Progenitor cell of endocrine pancreas (in vitro differentiated cells): Measurements from ENCODE around the gene TAF4. TPM values are rescaled to one million over a fixed set of nuclear protein-coding genes. Genes with fewer than 3 reads are reported as not detected.

Experiments
- DNase-seq: peaks from one replicate; pipeline ENCODE4 v3.0.0; 2021; ENCODE audit warnings: low spot score; ENCODE audit not compliant: unreplicated experiment
- H3K27ac Mint-ChIP-seq: 2 replicates; pipeline ENCODE4 v1.8.0; 2021; ENCODE audit warnings: mild to moderate bottlenecking, moderate library complexity, mixed read lengths
- H3K27me3 Mint-ChIP-seq: 2 replicates; pipeline ENCODE4 v1.8.0; 2021; ENCODE audit warnings: mixed read lengths
- H3K36me3 Mint-ChIP-seq: 2 replicates; pipeline ENCODE4 v1.8.0; 2022; ENCODE audit warnings: mixed read lengths; ENCODE audit not compliant: insufficient read depth
- H3K4me1 Mint-ChIP-seq: 2 replicates; pipeline ENCODE4 v1.8.0; 2021; ENCODE audit warnings: low read depth, mixed read lengths
- H3K4me3 Mint-ChIP-seq: 2 replicates; pipeline ENCODE4 v1.8.0; 2021; ENCODE audit warnings: low read depth, mild to moderate bottlenecking, moderate library complexity, mixed read lengths
- H3K9me3 Mint-ChIP-seq: 2 replicates; pipeline ENCODE4 v1.8.0; 2021; ENCODE audit warnings: low read depth, mixed read lengths
- total RNA-seq: library from RNA; stranded (reverse); gene quantifications from 2 replicates; pipeline ENCODE4 v1.2.1, GENCODE V29; 2021
- TF ChIP-seq, protein P1 (sequence below): fragments of 200-600 bp; sonication (generic); IDR thresholded peaks from one replicate; pipeline ENCODE4 v1.5.0; 2021; ENCODE audit warnings: antibody characterized with exemption, mild to moderate bottlenecking; ENCODE audit not compliant: unreplicated experiment

The TAF4 gene
- total RNA-seq, 1 donor from 2014 or later = 34.7 TPM

DNA sequence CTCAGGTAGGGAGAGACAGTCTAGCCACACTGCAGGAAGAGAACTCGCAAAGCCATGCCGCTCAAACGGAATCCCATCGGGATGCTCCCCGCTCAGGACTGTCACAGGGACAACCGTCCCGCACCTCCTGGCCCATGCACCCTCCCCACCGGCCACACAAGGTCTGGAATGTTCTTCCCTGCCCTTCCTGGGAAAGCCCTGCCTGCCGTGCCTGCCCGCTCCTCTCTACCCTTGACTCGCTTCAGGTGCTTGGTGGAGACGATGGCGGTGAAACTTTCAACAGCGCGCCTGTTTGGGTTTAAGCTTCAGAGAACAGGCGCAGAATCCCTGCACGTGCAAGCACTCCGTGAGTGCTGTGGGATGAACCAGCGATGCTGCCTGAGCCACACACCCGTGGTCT is 20.6 kb downstream of the TAF4 start:
- H3K4me3 Mint-ChIP-seq = no peak overlapping the region
- DNase-seq = no peak
- peaks cover under 1% of the 10 kb centered on the region for H3K9me3 Mint-ChIP-seq
- H3K27me3 Mint-ChIP-seq = no peaks in the 10 kb centered on the region
- no peak overlapping the region for H3K27ac Mint-ChIP-seq
- H3K36me3 Mint-ChIP-seq = no peaks in the 10 kb centered on the region
- H3K4me1 Mint-ChIP-seq = peaks cover 1% of the 10 kb centered on the region
- TF ChIP-seq, protein P1, sequence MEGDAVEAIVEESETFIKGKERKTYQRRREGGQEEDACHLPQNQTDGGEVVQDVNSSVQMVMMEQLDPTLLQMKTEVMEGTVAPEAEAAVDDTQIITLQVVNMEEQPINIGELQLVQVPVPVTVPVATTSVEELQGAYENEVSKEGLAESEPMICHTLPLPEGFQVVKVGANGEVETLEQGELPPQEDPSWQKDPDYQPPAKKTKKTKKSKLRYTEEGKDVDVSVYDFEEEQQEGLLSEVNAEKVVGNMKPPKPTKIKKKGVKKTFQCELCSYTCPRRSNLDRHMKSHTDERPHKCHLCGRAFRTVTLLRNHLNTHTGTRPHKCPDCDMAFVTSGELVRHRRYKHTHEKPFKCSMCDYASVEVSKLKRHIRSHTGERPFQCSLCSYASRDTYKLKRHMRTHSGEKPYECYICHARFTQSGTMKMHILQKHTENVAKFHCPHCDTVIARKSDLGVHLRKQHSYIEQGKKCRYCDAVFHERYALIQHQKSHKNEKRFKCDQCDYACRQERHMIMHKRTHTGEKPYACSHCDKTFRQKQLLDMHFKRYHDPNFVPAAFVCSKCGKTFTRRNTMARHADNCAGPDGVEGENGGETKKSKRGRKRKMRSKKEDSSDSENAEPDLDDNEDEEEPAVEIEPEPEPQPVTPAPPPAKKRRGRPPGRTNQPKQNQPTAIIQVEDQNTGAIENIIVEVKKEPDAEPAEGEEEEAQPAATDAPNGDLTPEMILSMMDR = no peak

DNA sequence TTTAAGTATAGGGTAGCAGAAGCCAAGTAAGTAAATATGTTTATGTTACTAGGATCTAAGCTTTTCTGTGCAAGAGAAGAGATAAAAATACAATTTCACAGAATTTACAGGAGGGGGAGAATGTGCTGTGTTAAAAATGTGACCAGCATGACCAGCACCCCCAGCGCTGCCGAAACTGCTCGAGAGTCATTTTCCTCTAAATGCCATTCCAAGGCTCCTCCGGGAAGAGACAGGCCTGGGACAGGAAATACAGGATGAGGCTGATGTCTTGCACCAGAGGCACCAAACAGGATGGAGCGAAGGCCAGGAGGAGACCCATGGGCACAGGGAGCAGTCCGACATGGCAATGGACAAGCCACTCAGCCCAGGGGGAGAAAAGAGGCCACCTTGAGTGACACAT is 21.1 kb downstream of the TAF4 start:
- Mint-ChIP-seq H3K27me3 (no peaks in the 10 kb centered on the region), H3K4me1 (peaks cover 6% of the 10 kb centered on the region), H3K27ac (no peak overlapping the region), H3K4me3 (no peak overlapping the region), H3K36me3 (peaks cover 5% of the 10 kb centered on the region), H3K9me3 (peaks cover 5% of the 10 kb centered on the region)
- TF ChIP-seq, protein P1 = no peak
- no peak for DNase-seq

DNA sequence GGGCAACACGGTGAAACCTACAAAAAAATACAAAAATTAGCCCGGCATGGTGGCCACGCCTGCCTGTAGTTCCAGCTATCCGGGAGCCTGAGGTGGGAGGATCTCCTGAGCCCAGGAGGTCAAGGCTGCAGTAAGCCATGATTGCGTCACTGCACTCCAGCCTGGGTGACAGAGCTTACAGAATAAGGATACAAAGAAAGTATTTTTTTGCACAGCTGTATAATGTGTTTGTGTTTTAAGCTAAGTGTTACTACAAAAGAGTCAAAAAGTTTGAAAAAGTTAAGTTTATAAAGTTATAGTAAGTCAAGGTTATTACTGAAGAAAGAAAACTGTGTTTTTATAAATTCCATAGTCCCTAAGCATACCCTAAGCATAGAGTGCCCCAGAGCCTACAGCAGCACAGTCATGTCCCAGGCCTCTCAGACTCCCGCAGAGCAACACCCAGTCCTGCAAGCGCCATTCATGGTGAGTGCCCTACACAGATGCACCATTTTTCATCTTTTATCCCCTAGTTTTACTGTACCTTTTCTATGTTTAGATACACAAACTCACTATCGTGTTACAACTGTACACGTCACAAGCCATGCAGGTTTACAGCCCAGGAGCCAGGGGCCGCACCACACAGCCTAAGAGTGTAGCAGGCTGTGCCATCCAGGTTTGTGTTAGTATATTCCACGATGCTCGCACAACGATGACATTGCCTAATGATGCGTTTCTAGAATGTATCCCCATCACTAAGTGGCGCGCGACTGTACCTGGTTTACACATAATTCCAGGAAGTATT is 22.4 kb downstream of the TAF4 start:
- Mint-ChIP-seq H3K27me3 (no peaks in the 10 kb centered on the region), H3K9me3 (peaks cover 11% of the 10 kb centered on the region), H3K27ac (no peak overlapping the region), H3K4me3 (no peak overlapping the region), H3K36me3 (peaks cover 11% of the 10 kb centered on the region), H3K4me1 (peaks cover 9% of the 10 kb centered on the region)
- no peak for DNase-seq
- TF ChIP-seq, protein P1 = no peak

DNA sequence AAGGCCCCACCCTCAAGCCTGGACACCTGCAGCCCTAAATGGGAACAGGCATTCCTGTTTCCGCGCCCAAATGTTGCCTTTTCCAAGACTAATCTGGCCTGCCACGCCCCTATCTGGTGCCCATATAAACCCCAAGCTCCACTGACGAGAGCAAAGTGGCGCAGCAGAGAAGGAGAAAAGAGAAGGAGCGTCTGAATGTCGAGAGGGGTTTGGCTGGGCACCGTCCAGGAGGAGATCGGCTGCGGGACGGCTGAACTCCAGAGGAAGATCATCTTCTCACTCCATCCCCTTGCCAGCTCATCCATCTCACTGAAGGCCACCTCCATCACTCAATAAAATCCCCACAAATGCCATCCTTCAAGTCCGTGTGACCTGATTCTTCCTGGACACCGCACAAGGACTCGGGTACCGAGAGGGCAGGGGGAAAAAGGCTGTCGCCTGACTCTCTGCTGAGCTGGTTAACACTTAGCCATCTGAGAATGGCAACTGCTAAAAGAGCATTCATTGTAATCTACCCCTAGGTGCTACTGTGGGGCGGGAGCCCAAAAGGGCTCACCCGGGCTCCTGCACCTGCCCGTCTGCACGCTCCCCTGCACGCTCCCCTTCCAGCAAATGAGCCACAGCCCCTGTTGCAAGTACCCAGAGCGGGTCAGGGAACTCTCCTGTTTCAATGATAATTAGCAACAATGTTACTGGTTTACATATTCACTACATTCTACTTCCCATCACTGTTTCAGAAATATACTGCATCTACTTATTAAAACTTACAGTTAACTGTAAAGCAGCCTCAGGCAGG is 23.5 kb downstream of the TAF4 start:
- H3K4me3 Mint-ChIP-seq = no peak overlapping the region
- no peak overlapping the region for H3K27ac Mint-ChIP-seq
- H3K36me3 Mint-ChIP-seq = peaks cover 16% of the 10 kb centered on the region
- no peaks in the 10 kb centered on the region for H3K27me3 Mint-ChIP-seq
- TF ChIP-seq, protein P1 = no peak
- peaks cover 9% of the 10 kb centered on the region for H3K4me1 Mint-ChIP-seq
- H3K9me3 Mint-ChIP-seq = peaks cover 14% of the 10 kb centered on the region
- DNase-seq = no peak

DNA sequence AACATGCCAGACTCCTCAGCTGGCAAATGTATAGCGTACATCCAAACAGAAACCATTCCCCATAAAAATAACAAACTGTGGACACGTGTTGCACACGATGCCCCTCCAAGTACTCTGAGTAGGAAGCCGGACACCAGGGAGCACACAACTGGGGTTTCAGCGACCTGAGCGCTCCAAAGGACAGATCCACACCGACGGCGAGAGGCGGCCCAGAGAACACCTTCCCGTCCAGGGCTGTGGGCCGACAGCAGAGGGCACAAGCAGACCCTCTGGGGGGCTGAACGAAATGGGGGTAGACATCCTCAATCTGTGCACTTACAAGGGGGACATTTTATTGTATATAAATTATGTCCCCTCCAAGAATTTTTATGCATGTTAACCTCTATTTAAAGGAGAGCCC is 24.7 kb downstream of the TAF4 start:
- Mint-ChIP-seq H3K27me3 (no peaks in the 10 kb centered on the region), H3K27ac (no peak overlapping the region), H3K36me3 (peaks cover 21% of the 10 kb centered on the region), H3K4me3 (no peak overlapping the region), H3K4me1 (peaks cover 9% of the 10 kb centered on the region), H3K9me3 (peaks cover 18% of the 10 kb centered on the region)
- no peak for DNase-seq
- TF ChIP-seq, protein P1 = no peak
